HK-2 (cell line): Measurements from ENCODE around the gene DCUN1D5.
"Not testable (repeated sequence)": the region's sequence is repeated elsewhere in the genome, so short reads cannot be mapped to it uniquely, and the experiment has no call there.

Experiments
- DNase-seq: peaks from one replicate; pipeline ENCODE4 v3.0.0-alpha.2; 2018; ENCODE audit not compliant: unreplicated experiment

DCUN1D5 gene

DNA sequence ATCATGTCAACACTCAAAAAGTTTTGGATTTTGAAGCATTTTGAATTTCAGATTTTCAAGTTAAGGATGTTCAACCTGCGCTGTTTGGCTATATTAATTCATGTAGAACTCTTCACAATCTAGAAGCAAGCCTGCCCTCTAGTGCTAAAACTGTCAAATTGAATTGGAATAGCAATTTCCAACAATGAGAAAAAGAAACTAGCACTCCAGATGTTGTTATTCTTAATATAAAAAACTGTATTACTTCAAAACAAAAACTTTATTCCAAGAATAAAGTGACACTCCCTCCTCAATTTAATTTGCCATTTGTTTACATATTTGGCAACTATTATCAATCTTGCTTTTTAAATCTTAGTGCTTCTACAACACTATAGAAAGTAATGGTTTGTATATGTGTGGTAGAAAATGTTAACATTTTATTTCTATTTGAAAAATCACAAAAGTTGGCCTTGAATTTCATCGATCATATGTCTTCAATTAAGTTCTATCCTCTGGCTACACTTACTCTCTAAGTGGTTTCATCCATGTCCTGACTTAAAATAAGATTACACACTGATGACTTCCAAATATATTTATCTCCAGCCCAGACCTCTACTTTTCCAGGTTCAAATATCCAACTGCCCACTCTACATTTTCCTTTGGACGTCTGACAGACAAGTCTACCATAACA, 36.6 kb downstream of the DCUN1D5 start:
- DNase-seq: no peak

- DNase-seq: no peak
Observed at GRCh38 chr11:103053997-103054396, 38.0 kb downstream of the DCUN1D5 start.

- DNase-seq: peak; percentile 11
Observed at GRCh38 chr11:103051981-103052380, 40.0 kb downstream of the DCUN1D5 start.

- DNase-seq: peak; percentile 25
Observed at GRCh38 chr11:103051151-103051801, 40.7 kb downstream of the DCUN1D5 start.

- DNase-seq: no peak
Observed at GRCh38 chr11:103050351-103050750, 41.6 kb downstream of the DCUN1D5 start.

DNA sequence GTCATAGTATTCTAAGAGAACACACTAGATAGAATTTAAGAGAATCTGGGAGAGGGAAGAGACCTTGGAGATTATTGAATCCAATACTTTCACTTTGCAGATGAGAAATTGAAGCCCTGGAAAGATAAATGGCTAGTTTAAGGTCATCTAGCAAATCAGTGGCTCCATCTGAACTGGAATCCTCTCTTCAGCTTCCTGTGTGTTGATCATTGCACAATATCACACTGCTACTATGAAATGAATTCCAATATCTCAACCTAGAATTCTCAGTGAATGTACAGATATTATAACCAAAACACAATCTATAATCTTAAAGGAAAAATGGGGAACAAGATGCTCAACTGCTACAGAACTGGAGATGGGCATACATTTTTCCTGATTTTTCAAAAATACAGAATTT, 44.1 kb downstream of the DCUN1D5 start:
- DNase-seq: no peak

DNA sequence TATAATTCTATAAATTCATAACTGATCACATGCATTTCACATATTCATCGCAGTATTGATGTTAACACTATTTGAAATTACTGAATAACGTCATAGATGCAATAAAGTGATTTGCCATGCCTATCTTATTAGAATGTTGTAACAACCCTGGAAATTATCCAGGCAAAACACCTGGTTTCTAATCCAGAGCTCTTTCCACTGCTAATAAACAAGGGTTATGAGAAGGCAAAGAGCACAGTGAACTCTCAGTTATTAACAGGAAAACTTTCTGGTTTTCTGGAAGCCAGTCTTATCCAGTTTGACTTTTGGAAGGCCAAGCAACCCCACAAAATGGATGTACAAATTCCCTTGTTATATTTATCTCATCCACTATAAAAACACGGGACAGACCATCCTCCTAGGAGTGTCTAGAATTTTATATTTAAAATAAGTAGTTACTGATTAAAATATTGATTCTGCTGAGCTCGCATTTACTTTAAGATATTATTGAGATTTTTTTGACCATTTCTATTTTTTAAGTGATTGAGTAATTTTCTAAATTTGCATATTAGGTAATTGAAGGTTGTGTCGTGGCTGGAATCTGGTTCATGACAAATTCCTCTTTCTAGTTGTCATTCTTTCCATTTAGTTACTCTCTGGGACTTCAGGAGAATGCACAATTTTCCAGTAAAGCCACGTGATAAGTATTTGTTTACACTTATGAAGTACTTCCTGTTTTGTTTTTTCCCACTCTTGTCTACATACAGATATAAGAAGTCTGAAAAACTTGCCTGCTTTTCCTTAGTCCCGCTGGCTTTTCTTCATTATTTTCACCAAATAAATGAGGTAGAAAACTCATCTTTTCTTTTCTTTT, 47.9 kb downstream of the DCUN1D5 start:
- no peak for DNase-seq

- DNase-seq: no peak
Observed at GRCh38 chr11:103042161-103042560, 49.8 kb downstream of the DCUN1D5 start.

DNA sequence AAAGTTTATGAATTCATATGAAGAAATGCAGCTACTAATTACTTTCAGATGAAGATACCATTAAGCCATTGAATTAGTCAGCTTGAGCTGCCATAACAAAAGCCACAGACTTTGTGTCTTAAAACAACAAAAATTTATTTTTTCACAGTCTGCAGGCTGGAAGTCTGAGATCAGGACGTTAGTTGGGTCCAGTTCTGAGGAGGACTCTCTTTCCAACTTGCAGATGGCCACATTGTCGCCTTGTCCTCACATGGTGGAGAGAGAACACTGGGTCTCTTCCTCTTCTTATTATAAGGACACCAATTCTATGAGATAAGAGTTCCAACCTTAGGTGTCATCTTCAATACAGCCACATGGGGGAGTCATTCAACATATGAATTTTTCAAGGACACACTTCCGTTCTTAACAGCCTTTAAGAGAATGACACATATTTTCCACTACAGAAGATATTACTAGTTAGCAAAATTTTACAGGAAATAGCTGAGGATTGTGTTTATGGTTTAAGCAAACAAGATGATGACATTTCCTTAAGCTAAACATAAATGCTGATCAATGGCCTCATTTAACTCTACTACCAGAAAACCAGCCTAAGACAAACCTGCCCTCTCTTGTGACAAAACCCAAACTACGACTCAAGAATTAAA, 56.0 kb downstream of the DCUN1D5 start:
- DNase-seq: peak; percentile 21

GRCh38 chr11:103035216-103035615, 56.7 kb downstream of the DCUN1D5 start:
- DNase-seq: no peak

DNA sequence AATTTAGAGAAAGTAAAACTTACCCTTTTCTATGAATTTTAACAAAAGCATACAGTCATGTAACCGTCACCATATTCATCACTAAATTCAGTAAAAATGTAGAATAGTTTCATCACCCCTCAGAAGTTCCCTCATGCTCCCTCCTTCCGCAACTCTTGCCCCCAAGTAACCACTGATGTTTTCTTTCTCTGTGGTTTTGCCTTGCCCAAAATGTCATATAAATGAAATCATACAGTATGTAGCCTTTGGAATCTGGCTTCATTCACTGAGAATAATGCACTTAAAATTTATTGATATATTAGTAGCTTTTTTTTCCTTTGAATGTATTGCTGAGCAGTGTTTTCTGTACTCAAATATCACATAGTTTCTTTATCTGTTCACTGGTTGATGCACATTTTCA, 60.1 kb downstream of the DCUN1D5 start:
- DNase-seq: no peak

DNA sequence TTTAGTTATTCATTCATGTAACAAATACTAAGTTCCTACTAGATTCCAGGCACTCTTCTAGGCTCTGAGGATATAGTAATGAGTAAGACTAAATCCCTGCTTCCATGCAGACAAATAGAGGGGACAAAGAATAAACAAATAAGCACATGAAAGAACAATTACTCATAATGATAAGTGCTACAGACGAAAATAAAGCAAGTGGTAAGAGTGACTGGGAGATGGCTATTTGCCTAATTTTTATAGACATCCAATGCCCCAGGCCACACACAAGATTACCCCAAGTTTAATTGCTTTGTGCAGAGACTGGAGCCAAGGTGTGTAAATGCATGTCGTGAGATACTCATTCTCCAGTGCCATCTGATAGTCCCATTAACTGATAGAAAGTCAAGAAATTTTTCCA, 62.6 kb downstream of the DCUN1D5 start:
- DNase-seq: no peak

DNA sequence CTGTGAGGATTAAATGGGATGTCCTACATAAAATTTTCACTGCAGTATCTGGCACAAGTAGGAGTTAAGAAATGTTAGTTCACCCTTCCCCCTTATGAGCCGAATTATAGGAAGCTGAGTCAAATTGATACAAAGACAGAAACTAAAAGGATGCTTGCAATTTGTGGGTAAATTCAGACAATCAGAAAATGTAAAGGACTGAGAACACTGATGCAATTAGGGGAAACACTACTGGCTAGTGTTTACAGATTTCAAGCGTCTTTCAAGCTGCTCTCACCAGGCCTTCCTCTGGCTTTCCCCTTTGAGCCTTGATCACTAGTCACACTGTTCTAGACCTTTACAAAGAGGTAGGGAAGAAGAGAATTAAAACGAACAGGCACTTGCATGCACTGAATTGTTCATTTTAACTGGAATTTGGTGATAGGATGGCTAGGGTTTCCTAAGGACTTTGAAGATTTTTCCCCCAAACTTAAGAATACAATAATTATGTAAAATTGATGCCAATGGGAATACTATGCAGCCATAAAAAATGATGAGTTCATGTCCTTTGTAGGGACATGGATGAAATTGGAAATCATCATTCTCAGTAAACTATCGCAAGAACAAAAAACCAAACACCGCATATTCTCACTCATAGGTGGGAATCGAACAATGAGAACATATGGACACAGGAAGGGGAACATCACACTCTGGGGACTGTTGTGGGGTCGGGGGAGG, 63.5 kb downstream of the DCUN1D5 start:
- DNase-seq: not testable (repeated sequence)

- no peak for DNase-seq
Observed at GRCh38 chr11:103024086-103024485, 67.9 kb downstream of the DCUN1D5 start.

DNA sequence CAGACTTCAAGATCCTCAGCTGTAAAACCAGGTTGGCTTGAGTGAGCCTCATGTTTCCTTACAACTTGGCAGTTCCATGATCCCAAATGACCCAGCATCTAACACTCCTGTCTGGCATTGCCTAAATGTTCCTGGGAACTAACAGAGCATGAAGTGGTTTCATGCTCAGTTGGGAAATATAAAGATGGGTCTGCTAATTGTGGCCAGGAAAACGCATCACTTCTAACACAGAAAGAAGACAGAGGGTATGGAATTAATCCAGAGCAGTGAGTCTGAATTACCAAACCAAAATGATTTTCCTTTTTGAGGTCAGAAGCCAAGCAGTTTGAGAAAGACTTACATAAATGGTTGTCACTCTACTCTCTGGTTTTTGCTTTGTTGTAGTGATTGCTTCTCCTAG, 75.9 kb downstream of the DCUN1D5 start:
- DNase-seq: no peak

DNA sequence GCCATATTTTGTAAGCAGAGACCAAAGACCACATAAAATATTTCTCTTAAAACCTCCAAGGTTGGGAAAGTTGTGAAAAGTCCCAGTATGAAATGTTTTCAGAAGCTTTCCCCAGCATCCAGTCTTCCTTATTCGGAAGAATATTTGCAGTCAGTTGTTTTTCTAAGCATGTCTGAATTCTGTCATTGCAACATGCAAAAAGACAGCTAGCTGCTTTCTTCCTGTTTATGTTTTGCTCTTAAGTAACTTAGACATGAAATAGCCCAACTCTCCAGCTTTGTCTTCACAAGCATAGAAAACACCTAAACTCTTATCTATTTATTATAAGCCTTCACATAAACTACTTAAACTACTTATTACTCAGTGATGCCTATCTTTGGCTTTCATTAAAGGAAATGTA, 78.5 kb downstream of the DCUN1D5 start:
- DNase-seq: no peak
